CD14-positive monocyte (primary cell): ENCODE data around the gene FAM131A. TPM values are rescaled to one million over a fixed set of nuclear protein-coding genes. Genes with fewer than 3 reads are reported as not detected.

Source experiments
- DNase-seq, 3 donors: peaks; one replicate each; pipeline ENCODE4 v3.0.0-alpha.2; 2011 to 2022
- H2AFZ ChIP-seq: 2 replicates; pipeline ENCODE4 v1.6.0; 2012; ENCODE audit warnings: mild to moderate bottlenecking, low read depth, low read length, inconsistent platforms; ENCODE audit not compliant: insufficient read depth, poor library complexity, severe bottlenecking
- H3K27ac ChIP-seq, 2 donors: 1 replicate in 1 of 2; 2 replicates in 1 of 2; pipeline ENCODE4 v1.5.1; 2012 to 2013; ENCODE audit warnings: low read length in 2 of 2, control low read depth in 1 of 2, inconsistent platforms in 1 of 2, low read depth in 1 of 2, mild to moderate bottlenecking in 1 of 2
- H3K27me3 ChIP-seq, 2 donors: one replicate each; pipeline versions ENCODE4 v1.6.0 to v1.6.1; 2011 to 2013; ENCODE audit warnings: low read length in 2 of 2; ENCODE audit not compliant: control insufficient read depth in 2 of 2, insufficient read depth in 2 of 2
- H3K36me3 ChIP-seq, 2 donors: replicated peaks in 1 of 2; 1 replicate in 1 of 2; 2 replicates in 1 of 2; pipeline versions ENCODE4 v1.5.1 to v1.6.1; 2012 to 2013; ENCODE audit warnings: low read length in 2 of 2, control low read depth in 1 of 2, inconsistent platforms in 1 of 2, mild to moderate bottlenecking in 1 of 2; ENCODE audit not compliant: insufficient read depth in 2 of 2, control insufficient read depth in 1 of 2
- H3K4me1 ChIP-seq, 2 donors: 1 replicate in 1 of 2; 2 replicates in 1 of 2; pipeline versions ENCODE4 v1.5.1 to v1.6.1; 2012 to 2013; ENCODE audit warnings: low read length in 2 of 2, control low read depth in 1 of 2, inconsistent platforms in 1 of 2, mild to moderate bottlenecking in 1 of 2, moderate library complexity in 1 of 2; ENCODE audit not compliant: insufficient read depth in 2 of 2, control insufficient read depth in 1 of 2
- H3K4me2 ChIP-seq: replicated peaks from 2 replicates; pipeline ENCODE3; 2012; ENCODE audit warnings: low read length, moderate library complexity, mild to moderate bottlenecking; ENCODE audit not compliant: poor library complexity, severe bottlenecking; ENCODE audit errors: extremely low read depth
- H3K4me3 ChIP-seq, 3 experiments: fragments of 200-600 bp in 1 of 3; sonication (generic) in 1 of 3; replicated peaks in 1 of 3; 1 replicate in 2 of 3; 2 replicates in 1 of 3; pipeline ENCODE4 v1.5.1; 2011 to 2013; ENCODE audit warnings: low read length in 3 of 3, mild to moderate bottlenecking in 3 of 3, control low read depth in 2 of 3, low read depth in 2 of 3, inconsistent platforms in 1 of 3, moderate library complexity in 1 of 3
- H3K79me2 ChIP-seq: 2 replicates; pipeline ENCODE4 v1.6.0; 2012; ENCODE audit warnings: mild to moderate bottlenecking, control low read depth, inconsistent platforms, low read length, moderate library complexity; ENCODE audit not compliant: insufficient read depth
- H3K9ac ChIP-seq: 2 replicates; pipeline ENCODE4 v1.6.0; 2017; ENCODE audit warnings: low read length, mild to moderate bottlenecking; ENCODE audit not compliant: insufficient read depth, poor library complexity, severe bottlenecking
- H3K9me3 ChIP-seq, 2 donors: replicated peaks in 1 of 2; 1 replicate in 1 of 2; 2 replicates in 1 of 2; pipeline versions ENCODE4 v1.5.1 to v1.6.1; 2012 to 2013; ENCODE audit warnings: low read length in 2 of 2, control low read depth in 1 of 2; ENCODE audit not compliant: control insufficient read depth in 1 of 2, insufficient read depth in 1 of 2
- H4K20me1 ChIP-seq: 2 replicates; pipeline ENCODE4 v1.6.0; 2012; ENCODE audit warnings: mild to moderate bottlenecking, low read length, control low read depth, moderate library complexity; ENCODE audit not compliant: insufficient read depth
- H3K27ac Mint-ChIP-seq, 7 donors: one replicate each; pipeline ENCODE4 v1.8.0; 2020; ENCODE audit warnings: mild to moderate bottlenecking in 7 of 7, mixed read lengths in 7 of 7, moderate library complexity in 6 of 7, inconsistent platforms in 2 of 7
- H3K27me3 Mint-ChIP-seq, 3 donors: one replicate each; pipeline ENCODE4 v1.8.0; 2021 to 2022; ENCODE audit warnings: low read depth in 3 of 3, mild to moderate bottlenecking in 3 of 3, mixed read lengths in 3 of 3, moderate library complexity in 3 of 3, inconsistent platforms in 1 of 3
- H3K36me3 Mint-ChIP-seq, 2 donors: one replicate each; pipeline ENCODE4 v1.8.0; 2020; ENCODE audit warnings: mixed read lengths in 2 of 2, inconsistent platforms in 1 of 2, mild to moderate bottlenecking in 1 of 2
- H3K4me1 Mint-ChIP-seq: one replicate; pipeline ENCODE4 v1.8.0; 2020; ENCODE audit warnings: mild to moderate bottlenecking, mixed read lengths
- H3K4me3 Mint-ChIP-seq, 2 donors: one replicate each; pipeline ENCODE4 v1.8.0; 2020; ENCODE audit warnings: mild to moderate bottlenecking in 2 of 2, mixed read lengths in 2 of 2, moderate library complexity in 1 of 2
- H3K9me3 Mint-ChIP-seq, 7 donors: one replicate each; pipeline ENCODE4 v1.8.0; 2020 to 2022; ENCODE audit warnings: mixed read lengths in 7 of 7, mild to moderate bottlenecking in 6 of 7, moderate library complexity in 6 of 7, inconsistent platforms in 2 of 7
- WGBS: methylation state at CpG from one replicate; pipeline ENCODE4 v1.1.5; 2013; ENCODE audit warnings: missing lambda C conversion rate; ENCODE audit not compliant: insufficient coverage; 5-methylcytosine and 5-hydroxymethylcytosine counted together
- intact Hi-C, 2 donors: fragments of 100-400 bp; cut with micrococcal nuclease; formaldehyde crosslinking; loops; one replicate each; pipeline versions ENCODE4 v1.15.0 to v1.15.1; 2023
- polyA plus RNA-seq, 3 donors: library from polyadenylated mRNA; depleted of rRNA in 1 of 3; unstranded in 2 of 3; stranded (reverse) in 1 of 3; fragments of 300-500 nt in 2 of 3; fragments of >200 nt in 1 of 3; fragmentation: Illumina TruSeq in 2 of 3; gene quantifications; 1 replicate in 2 of 3; 2 replicates in 1 of 3; pipeline ENCODE4 v1.2.3, GENCODE V29; 2012 to 2021
- TF ChIP-seq, protein P1 (sequence below): fragments of 200-600 bp; IDR thresholded peaks from one replicate; pipeline ENCODE4 v1.8.0; 2022; ENCODE audit warnings: antibody characterized with exemption, mild to moderate bottlenecking

FAM131A gene
- polyA plus RNA-seq, 3 donors: 5.8 to 30.6 (median 7.7) TPM

DNA sequence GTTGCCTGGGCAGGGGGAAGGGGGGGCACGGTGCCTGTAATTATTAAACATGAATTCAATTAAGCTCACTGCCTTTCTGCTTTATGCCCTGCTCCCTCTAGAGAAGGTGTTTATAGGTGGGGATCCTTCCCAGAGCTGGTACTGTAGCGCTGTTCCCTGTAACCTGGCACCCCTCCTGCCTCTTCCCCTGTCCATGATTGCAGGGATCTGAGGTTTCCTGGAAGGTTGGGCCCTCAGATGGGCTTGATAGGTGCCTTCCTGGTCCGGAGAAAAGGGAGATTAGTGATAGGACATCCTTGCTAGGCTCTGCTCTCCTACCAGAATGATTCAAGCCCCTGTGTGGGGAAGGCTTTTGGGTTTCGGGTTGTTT is 2.1 kb upstream of the FAM131A start:
- Histone ChIP-seq H4K20me1 (peaks cover 50% of the 10 kb centered on the region), H3K4me2 (peak overlapping the region; percentile 85), H3K27me3 (peaks cover 0 to 4% of the 10 kb centered on the region in 2 donors), H3K79me2 (peaks cover 22% of the 10 kb centered on the region), H3K9ac (peak overlapping the region; percentile 84), H2AFZ (peak overlapping the region; percentile 78), H3K27ac (peak overlapping the region; percentile 78 to 87), H3K4me1 (peaks cover 27 to 33% of the 10 kb centered on the region in 2 donors), H3K36me3 (peaks cover 50 to 51% of the 10 kb centered on the region in 2 donors), H3K4me3 (peak overlapping the region in 2 of 3 experiments; percentile 78 to 84), H3K9me3 (no peaks in the 10 kb centered on the region)
- Mint-ChIP-seq H3K36me3 (peaks cover 65 to 66% of the 10 kb centered on the region in 2 donors), H3K27me3 (peaks cover 0 to 15% (median 10%) of the 10 kb centered on the region in 3 donors), H3K4me1 (peaks cover 39% of the 10 kb centered on the region), H3K4me3 (peak overlapping the region; percentile 90 to 97), H3K9me3 (no peaks in the 10 kb centered on the region), H3K27ac (peak overlapping the region; percentile 93 to 97 (median 97))
- 50% methylated on average over 1 of the region's 4 CpGs for WGBS
- TF ChIP-seq, protein P1, sequence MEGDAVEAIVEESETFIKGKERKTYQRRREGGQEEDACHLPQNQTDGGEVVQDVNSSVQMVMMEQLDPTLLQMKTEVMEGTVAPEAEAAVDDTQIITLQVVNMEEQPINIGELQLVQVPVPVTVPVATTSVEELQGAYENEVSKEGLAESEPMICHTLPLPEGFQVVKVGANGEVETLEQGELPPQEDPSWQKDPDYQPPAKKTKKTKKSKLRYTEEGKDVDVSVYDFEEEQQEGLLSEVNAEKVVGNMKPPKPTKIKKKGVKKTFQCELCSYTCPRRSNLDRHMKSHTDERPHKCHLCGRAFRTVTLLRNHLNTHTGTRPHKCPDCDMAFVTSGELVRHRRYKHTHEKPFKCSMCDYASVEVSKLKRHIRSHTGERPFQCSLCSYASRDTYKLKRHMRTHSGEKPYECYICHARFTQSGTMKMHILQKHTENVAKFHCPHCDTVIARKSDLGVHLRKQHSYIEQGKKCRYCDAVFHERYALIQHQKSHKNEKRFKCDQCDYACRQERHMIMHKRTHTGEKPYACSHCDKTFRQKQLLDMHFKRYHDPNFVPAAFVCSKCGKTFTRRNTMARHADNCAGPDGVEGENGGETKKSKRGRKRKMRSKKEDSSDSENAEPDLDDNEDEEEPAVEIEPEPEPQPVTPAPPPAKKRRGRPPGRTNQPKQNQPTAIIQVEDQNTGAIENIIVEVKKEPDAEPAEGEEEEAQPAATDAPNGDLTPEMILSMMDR: no peak
- intact Hi-C loops: no loop called here
- DNase-seq: no peak

DNA sequence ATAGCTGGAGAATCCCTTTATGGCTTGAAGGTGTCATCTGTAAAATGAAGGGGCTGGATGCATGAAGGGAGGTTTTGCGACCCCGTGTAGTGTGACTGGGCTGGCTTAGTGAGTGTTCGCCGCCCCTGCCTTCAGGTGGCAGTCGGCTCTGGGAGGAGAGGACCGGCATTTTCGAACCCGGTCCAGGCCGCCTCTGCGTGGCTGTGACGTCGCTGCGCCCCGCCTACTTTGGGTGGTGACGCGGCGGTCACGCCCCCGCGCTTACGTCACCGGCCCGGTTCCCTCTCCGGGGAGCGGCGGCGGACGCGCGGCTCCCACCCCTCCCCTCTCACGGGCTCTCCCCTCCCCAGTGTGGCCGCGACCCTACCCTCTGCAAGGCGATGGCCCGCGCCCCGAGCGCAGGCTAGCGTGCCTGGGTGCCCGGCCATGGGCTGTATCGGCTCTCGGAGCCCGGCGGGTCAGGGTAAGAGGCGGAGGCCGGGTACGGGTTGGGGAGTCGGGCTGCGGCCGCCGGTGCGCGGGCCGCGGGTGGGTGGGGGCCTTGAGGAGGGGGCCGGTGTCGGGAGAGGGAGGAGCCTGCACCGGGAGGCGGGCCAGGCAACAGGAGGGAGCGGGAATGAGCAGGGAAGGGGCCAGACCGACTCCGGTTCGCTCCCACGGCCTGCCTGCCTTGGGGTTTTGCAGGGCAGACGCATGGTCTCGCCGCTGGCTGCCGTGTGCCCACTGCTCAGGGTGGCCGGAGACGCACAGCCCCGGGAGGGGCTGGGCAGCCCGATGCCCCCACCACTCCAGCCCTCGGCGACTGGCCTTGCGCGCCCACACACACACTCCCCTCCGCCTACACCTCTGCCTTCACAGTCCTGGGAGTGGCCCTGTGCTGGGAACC is 1.5 kb upstream of the FAM131A start:
- Mint-ChIP-seq H3K27me3 (peaks cover 0 to 16% (median 10%) of the 10 kb centered on the region in 3 donors), H3K4me3 (peak overlapping the region; percentile 90 to 97), H3K4me1 (peaks cover 45% of the 10 kb centered on the region), H3K36me3 (peaks cover 60 to 66% of the 10 kb centered on the region in 2 donors), H3K27ac (peak overlapping the region; percentile 93 to 97 (median 97)), H3K9me3 (no peaks in the 10 kb centered on the region)
- DNase-seq: peak; percentile 73 to 83 (median 83)
- Histone ChIP-seq H3K36me3 (peaks cover 45 to 46% of the 10 kb centered on the region in 2 donors), H2AFZ (peak overlapping the region; percentile 78), H3K27ac (peak overlapping the region; percentile 78 to 87), H3K27me3 (peaks cover 0 to 4% of the 10 kb centered on the region in 2 donors), H3K4me2 (peak overlapping the region; percentile 85), H3K9me3 (no peaks in the 10 kb centered on the region), H3K79me2 (peaks cover 22% of the 10 kb centered on the region), H3K4me3 (peak overlapping the region; percentile 75 to 84 (median 78)), H3K4me1 (peaks cover 33 to 40% of the 10 kb centered on the region in 2 donors), H3K9ac (peak overlapping the region; percentile 84), H4K20me1 (peaks cover 56% of the 10 kb centered on the region)
- intact Hi-C loops: no loop called here
- TF ChIP-seq, protein P1: no peak
- WGBS: under 1% methylated on average over 69 of the region's 77 CpGs
